HepG2 (cell line): ENCODE measurements around the gene SS18L1. TPM values are rescaled to one million over a fixed set of nuclear protein-coding genes. Genes with fewer than 3 reads are reported as not detected.

ENCODE experiments used
- ATAC-seq: fragments of 200-7000 bp; cut with Tn5 transposase; 3 replicates; pipeline ENCODE4 v1.9.1; 2020; ENCODE audit warnings: mild to moderate bottlenecking, moderate library complexity
- BruUV-seq: library from RNA; stranded (reverse); fragments of 400-500 nt; replicated peaks from 2 replicates; lab custom pipeline; 2021; lab: Mats Ljungman, UMichigan
- CTCF ChIA-PET: fragments of 300-600 bp; formaldehyde crosslinking; extraction: SDS; loops from one replicate; lab custom pipeline; 2021; ENCODE audit warnings: low total read pairs, inconsistent platforms, low intra/inter-chr PET ratio; lab: Yijun Ruan, JAX
- POLR2A ChIA-PET: fragments of 350-600 bp; sonication (Branson Sonifier 250); formaldehyde crosslinking; loops from one replicate; lab custom pipeline; 2020; ENCODE audit warnings: antibody characterized with exemption, inconsistent platforms; lab: Yijun Ruan, JAX
- DNase-seq: peaks from one replicate; pipeline ENCODE4 v3.0.0-alpha.2; 2015; ENCODE audit warnings: low spot score
- FAIRE-seq: peaks from 3 replicates; lab custom pipeline; 2011; peaks lifted over from hg19 to GRCh38; lab: Jason Lieb, UNC
- H2AFZ ChIP-seq: one replicate; pipeline ENCODE4 v1.6.1; 2011; ENCODE audit warnings: low read length, inconsistent platforms
- H3K27ac ChIP-seq: fragments of 300-600 bp; 3 replicates; pipeline ENCODE4 v1.8.0; 2011; ENCODE audit warnings: mixed run types, mild to moderate bottlenecking, mixed read lengths, low read length, inconsistent platforms; ENCODE audit not compliant: insufficient read depth; ENCODE audit errors: extremely low read length
- H3K27me3 ChIP-seq, 2 experiments: fragments of 200-600 bp in 1 of 2; 2 replicates in 1 of 2; 3 replicates in 1 of 2; pipeline versions ENCODE4 v1.6.0 to v1.8.0; 2011; ENCODE audit warnings: low read length in 2 of 2, mild to moderate bottlenecking in 2 of 2, moderate library complexity in 2 of 2, inconsistent platforms in 1 of 2; ENCODE audit not compliant: insufficient read depth in 2 of 2, control insufficient read depth in 1 of 2
- H3K36me3 ChIP-seq, 2 experiments: fragments of 200-600 bp in 1 of 2; replicated peaks in 1 of 2; 2 replicates in 1 of 2; 3 replicates in 1 of 2; pipeline versions ENCODE4 v1.5.1 to v1.8.0; 2011; ENCODE audit warnings: low read length in 2 of 2, inconsistent platforms in 1 of 2; ENCODE audit not compliant: insufficient read depth in 2 of 2, control insufficient read depth in 1 of 2
- H3K4me1 ChIP-seq: 2 replicates; pipeline ENCODE4 v1.5.1; 2012; ENCODE audit warnings: low read length, inconsistent platforms; ENCODE audit not compliant: insufficient read depth
- H3K4me2 ChIP-seq: 2 replicates; pipeline ENCODE4 v1.6.0; 2011; ENCODE audit warnings: low read depth, low read length, inconsistent platforms
- H3K4me3 ChIP-seq, 3 experiments: fragments of 200-600 bp in 1 of 3; sonication (generic), shearing (Covaris generic) in 1 of 3; replicated peaks in 1 of 3; 2 replicates each; pipeline ENCODE4 v1.5.1; 2011 to 2016; ENCODE audit warnings: low read length in 3 of 3, inconsistent platforms in 2 of 3, low read depth in 2 of 3, mild to moderate bottlenecking in 2 of 3, control low read depth in 1 of 3, mixed read lengths in 1 of 3; ENCODE audit not compliant: insufficient read depth in 1 of 3
- H3K79me2 ChIP-seq: one replicate; pipeline ENCODE4 v1.6.1; 2011; ENCODE audit warnings: low read length, inconsistent platforms; ENCODE audit not compliant: insufficient read depth
- H3K9ac ChIP-seq: 2 replicates; pipeline ENCODE4 v1.6.0; 2011; ENCODE audit warnings: mild to moderate bottlenecking, low read depth, low read length, inconsistent platforms; ENCODE audit not compliant: insufficient read depth
- H3K9me3 ChIP-seq: 2 replicates; pipeline ENCODE4 v1.5.1; 2012; ENCODE audit warnings: mild to moderate bottlenecking, low read length
- H4K20me1 ChIP-seq: 2 replicates; pipeline ENCODE4 v1.6.0; 2011; ENCODE audit warnings: inconsistent platforms, mild to moderate bottlenecking, low read length, moderate library complexity; ENCODE audit not compliant: insufficient read depth
- AGO2 ChIP-seq: fragments of 200-400 bp; formaldehyde crosslinking; optimal IDR thresholded peaks from 2 replicates; pipeline ENCODE3; 2017; ENCODE audit warnings: mild to moderate bottlenecking, low read depth, low read length, moderate library complexity
- ATM ChIP-seq: fragments of 450-650 bp; IDR thresholded peaks from 2 replicates; pipeline ENCODE4 v1.7.1; 2017; ENCODE audit warnings: mild to moderate bottlenecking, borderline replicate concordance
- CC2D1A ChIP-seq: sonication (generic); formaldehyde crosslinking; IDR thresholded peaks from 2 replicates; pipeline ENCODE4 v1.8.1; 2023; ENCODE audit warnings: mild to moderate bottlenecking, missing genetic modification reagents
- JUND ChIP-seq: sonication (generic); formaldehyde crosslinking; IDR thresholded peaks from 2 replicates; pipeline ENCODE4 v1.8.0; 2022; ENCODE audit warnings: mild to moderate bottlenecking, missing genetic modification reagents
- PPARG ChIP-seq: conservative IDR thresholded peaks from 2 replicates; pipeline ENCODE4 v1.6.1; 2016; ENCODE audit warnings: missing biosample characterization, missing genetic modification reagents
- SMARCE1 ChIP-seq: fragments of 450-650 bp; IDR thresholded peaks from 2 replicates; pipeline ENCODE4 v1.6.1; 2017; ENCODE audit warnings: borderline replicate concordance
- ZBED4 ChIP-seq: sonication (generic); formaldehyde crosslinking; IDR thresholded peaks from 2 replicates; pipeline ENCODE4 v1.4.0; 2020; ENCODE audit warnings: missing genetic modification reagents, borderline replicate concordance
- ZNF33B ChIP-seq: sonication (generic); formaldehyde crosslinking; IDR thresholded peaks from 2 replicates; pipeline ENCODE4 v1.5.1; 2020; ENCODE audit warnings: mild to moderate bottlenecking, missing genetic modification reagents
- WGBS: methylation state at CpG from one replicate; pipeline ENCODE4 v1.1.6; 2017; ENCODE audit warnings: low lambda C conversion rate; 5-methylcytosine and 5-hydroxymethylcytosine counted together
- in situ Hi-C: cut with HindIII; loops from 2 replicates; pipeline ENCODE4 v1.10.0; 2017; ENCODE audit warnings: low pct_unique_long_range_greater_than_20kb; ENCODE audit not compliant: extremely low pct_ligation_motif_present
- intact Hi-C: fragments of 100-400 bp; cut with micrococcal nuclease; formaldehyde crosslinking; loops from one replicate; pipeline ENCODE4 v1.10.0; 2022; ENCODE audit not compliant: unreplicated experiment
- polyA plus RNA-seq, 8 experiments: library from polyadenylated mRNA; depleted of rRNA in 3 of 8; stranded (reverse) in 7 of 8; unstranded in 1 of 8; fragments of >200 nt; fragmentation: Illumina TruSeq in 4 of 8; extraction: Trizol in 4 of 8; gene quantifications; 2 replicates each; pipeline versions ENCODE4 v1.2.1 to v1.2.3, GENCODE V29; 2011 to 2016; ENCODE audit warnings: low read depth in 4 of 8, missing spikeins in 1 of 8, mixed read lengths in 1 of 8; ENCODE audit not compliant: insufficient read depth in 1 of 8
- total RNA-seq, 5 experiments: library from RNA; depleted of rRNA; stranded (reverse); fragments of >200 nt; fragmentation: Illumina TruSeq; extraction: Trizol; gene quantifications; 2 replicates each; pipeline ENCODE4 v1.2.3, GENCODE V29; 2016; ENCODE audit warnings: low read depth in 1 of 5
- TF ChIP-seq, protein P1 (sequence below): sonication (generic); formaldehyde crosslinking; IDR thresholded peaks from 2 replicates; pipeline ENCODE4 v1.5.1; 2020; ENCODE audit warnings: mild to moderate bottlenecking, missing genetic modification reagents, borderline replicate concordance
- TF ChIP-seq, protein P2 (sequence below): sonication (generic); formaldehyde crosslinking; IDR thresholded peaks from 2 replicates; pipeline ENCODE4 v1.5.1; 2020; ENCODE audit warnings: missing genetic modification reagents, mild to moderate bottlenecking, borderline replicate concordance

The SS18L1 gene
- total and polyA plus RNA-seq, 2 of the 13 experiments (the other 11 are each of a cell fraction or from before 2014, with no cell fraction given) = 17.8 to 27.6 TPM

DNA sequence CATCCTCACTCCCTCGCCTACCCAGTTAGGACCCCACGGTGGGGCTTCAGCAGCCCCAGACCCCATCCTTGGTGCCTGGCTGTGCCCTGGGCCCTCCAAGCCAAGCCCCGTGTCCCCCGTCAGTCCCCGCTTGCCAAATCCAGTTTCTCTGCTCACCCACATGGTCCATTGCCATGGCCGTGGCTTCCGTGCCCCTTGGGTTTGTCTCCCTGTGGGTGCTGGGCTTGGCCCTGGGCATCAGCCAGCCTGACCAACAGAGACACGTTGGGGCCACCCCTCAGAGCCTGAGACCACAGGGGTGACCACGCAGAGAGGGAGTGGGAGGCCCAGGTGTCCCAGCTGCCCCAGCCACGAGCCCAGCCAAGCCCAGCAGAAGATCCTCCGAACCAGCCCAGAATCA, 7.7 kb downstream of the SS18L1 start:
- no peak overlapping the region for H3K27ac ChIP-seq
- no peak overlapping the region for H3K9ac ChIP-seq
- BruUV-seq = no TSS peak
- H3K4me2 ChIP-seq = no peak overlapping the region
- H3K27me3 ChIP-seq = no peaks in the 10 kb centered on the region
- peaks cover 65% of the 10 kb centered on the region for H3K4me1 ChIP-seq
- no peak overlapping the region for H3K4me3 ChIP-seq
- H3K9me3 ChIP-seq = no peaks in the 10 kb centered on the region
- FAIRE-seq (no peak), ATAC-seq (no peak), DNase-seq (no peak)
- peaks cover 96% of the 10 kb centered on the region for H3K79me2 ChIP-seq
- intact Hi-C loops = no loop called here
- no peak overlapping the region for H2AFZ ChIP-seq
- in situ Hi-C loops = no loop called here
- peaks cover 35% of the 10 kb centered on the region for H4K20me1 ChIP-seq
- H3K36me3 ChIP-seq = peaks cover 9 to 33% of the 10 kb centered on the region in 2 experiments; a peak in 4 of 5 replicates
- ChIA-PET POLR2A (no interaction called here), CTCF (no interaction called here)
- WGBS = 95% methylated on average over 9 of the region's 11 CpGs
- TF ChIP-seq ATM (no peak), SMARCE1 (no peak), JUND (no peak), ZBED4 (CRISPR knock-in tag) (no peak), ZNF33B (no peak), PPARG (CRISPR knock-in tag) (no peak), CC2D1A (CRISPR knock-in tag) (no peak), AGO2 (peak; percentile 30)
- TF ChIP-seq, protein P1, sequence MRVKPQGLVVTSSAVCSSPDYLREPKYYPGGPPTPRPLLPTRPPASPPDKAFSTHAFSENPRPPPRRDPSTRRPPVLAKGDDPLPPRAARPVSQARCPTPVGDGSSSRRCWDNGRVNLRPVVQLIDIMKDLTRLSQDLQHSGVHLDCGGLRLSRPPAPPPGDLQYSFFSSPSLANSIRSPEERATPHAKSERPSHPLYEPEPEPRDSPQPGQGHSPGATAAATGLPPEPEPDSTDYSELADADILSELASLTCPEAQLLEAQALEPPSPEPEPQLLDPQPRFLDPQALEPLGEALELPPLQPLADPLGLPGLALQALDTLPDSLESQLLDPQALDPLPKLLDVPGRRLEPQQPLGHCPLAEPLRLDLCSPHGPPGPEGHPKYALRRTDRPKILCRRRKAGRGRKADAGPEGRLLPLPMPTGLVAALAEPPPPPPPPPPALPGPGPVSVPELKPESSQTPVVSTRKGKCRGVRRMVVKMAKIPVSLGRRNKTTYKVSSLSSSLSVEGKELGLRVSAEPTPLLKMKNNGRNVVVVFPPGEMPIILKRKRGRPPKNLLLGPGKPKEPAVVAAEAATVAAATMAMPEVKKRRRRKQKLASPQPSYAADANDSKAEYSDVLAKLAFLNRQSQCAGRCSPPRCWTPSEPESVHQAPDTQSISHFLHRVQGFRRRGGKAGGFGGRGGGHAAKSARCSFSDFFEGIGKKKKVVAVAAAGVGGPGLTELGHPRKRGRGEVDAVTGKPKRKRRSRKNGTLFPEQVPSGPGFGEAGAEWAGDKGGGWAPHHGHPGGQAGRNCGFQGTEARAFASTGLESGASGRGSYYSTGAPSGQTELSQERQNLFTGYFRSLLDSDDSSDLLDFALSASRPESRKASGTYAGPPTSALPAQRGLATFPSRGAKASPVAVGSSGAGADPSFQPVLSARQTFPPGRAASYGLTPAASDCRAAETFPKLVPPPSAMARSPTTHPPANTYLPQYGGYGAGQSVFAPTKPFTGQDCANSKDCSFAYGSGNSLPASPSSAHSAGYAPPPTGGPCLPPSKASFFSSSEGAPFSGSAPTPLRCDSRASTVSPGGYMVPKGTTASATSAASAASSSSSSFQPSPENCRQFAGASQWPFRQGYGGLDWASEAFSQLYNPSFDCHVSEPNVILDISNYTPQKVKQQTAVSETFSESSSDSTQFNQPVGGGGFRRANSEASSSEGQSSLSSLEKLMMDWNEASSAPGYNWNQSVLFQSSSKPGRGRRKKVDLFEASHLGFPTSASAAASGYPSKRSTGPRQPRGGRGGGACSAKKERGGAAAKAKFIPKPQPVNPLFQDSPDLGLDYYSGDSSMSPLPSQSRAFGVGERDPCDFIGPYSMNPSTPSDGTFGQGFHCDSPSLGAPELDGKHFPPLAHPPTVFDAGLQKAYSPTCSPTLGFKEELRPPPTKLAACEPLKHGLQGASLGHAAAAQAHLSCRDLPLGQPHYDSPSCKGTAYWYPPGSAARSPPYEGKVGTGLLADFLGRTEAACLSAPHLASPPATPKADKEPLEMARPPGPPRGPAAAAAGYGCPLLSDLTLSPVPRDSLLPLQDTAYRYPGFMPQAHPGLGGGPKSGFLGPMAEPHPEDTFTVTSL (CRISPR knock-in tag) = no peak
- TF ChIP-seq, protein P2, sequence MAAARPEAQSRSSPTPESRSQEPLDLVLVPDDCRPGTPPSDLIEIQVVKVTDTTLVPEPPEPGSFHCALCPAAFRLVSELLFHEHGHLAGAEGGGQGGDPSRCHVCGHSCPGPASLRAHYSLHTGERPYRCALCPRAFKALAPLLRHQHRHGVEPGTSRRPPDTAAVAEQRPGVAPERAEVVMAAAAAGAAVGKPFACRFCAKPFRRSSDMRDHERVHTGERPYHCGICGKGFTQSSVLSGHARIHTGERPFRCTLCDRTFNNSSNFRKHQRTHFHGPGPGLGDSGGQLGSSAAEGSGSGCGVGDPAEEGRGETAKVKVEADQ = no peak
